AG04449 (cell line): ENCODE data around the gene CFAP20.

ENCODE experiments used
- CTCF ChIA-PET: fragments of 350-600 bp; formaldehyde crosslinking; extraction: SDS; loops from one replicate; lab custom pipeline; 2021; ENCODE audit warnings: antibody characterized with exemption; lab: Yijun Ruan, JAX
- POLR2A ChIA-PET: fragments of 400-600, 350-600 bp; formaldehyde crosslinking; extraction: SDS; loops from one replicate; lab custom pipeline; 2020; ENCODE audit warnings: antibody characterized with exemption, inconsistent platforms; lab: Yijun Ruan, JAX
- DNase-seq: peaks from one replicate; pipeline ENCODE4 v3.0.0-alpha.2; 2010; ENCODE audit warnings: low read depth, low spot score
- H3K4me3 ChIP-seq: 2 replicates; pipeline ENCODE4 v1.5.1; 2011; ENCODE audit warnings: low read depth, mild to moderate bottlenecking, control low read depth, low read length
- CTCF ChIP-seq: IDR thresholded peaks from one replicate; pipeline ENCODE4 v1.5.1; 2011; ENCODE audit warnings: mild to moderate bottlenecking, moderate library complexity, low read length, control low read depth, inconsistent platforms; ENCODE audit not compliant: insufficient read depth; ENCODE audit errors: missing control alignments

Gene CFAP20

GRCh38 chr16:58114827-58115825 lies 14.1 kb downstream of the CFAP20 start:
- CTCF ChIA-PET: interaction anchor here (1.2 kb wide), 1 partner anchor 12 kb away, joined by 5 read pairs; no protein-coding TSS in a partner anchor
- POLR2A ChIA-PET: no interaction called here
- no peak for TF ChIP-seq CTCF
- no peak overlapping the region for H3K4me3 ChIP-seq
- DNase-seq: no peak

- ChIA-PET CTCF (interaction anchor here (2.6 kb wide), 1 partner anchor 10 kb away, joined by 15 read pairs; no protein-coding TSS in a partner anchor), POLR2A (no interaction called here)
- H3K4me3 ChIP-seq: no peak overlapping the region
- DNase-seq: no peak
- no peak for TF ChIP-seq CTCF
Measured at GRCh38 chr16:58111302-58111627, 17.9 kb downstream of the CFAP20 start.

- no peak for TF ChIP-seq CTCF
- H3K4me3 ChIP-seq: no peak overlapping the region
- POLR2A ChIA-PET: no interaction called here
- CTCF ChIA-PET: interaction anchor here (0.6 to 2.6 kb wide), 4 partner anchors 11 to 89 kb away, joined by 3 to 15 read pairs (median 8); no protein-coding TSS in a partner anchor
- no peak for DNase-seq
Measured at GRCh38 chr16:58110571-58111301, 18.4 kb downstream of the CFAP20 start.

GRCh38 chr16:58109881-58110280 lies 19.3 kb downstream of the CFAP20 start:
- TF ChIP-seq CTCF: no peak
- ChIA-PET POLR2A (no interaction called here), CTCF (interaction anchor here (0.6 to 2.6 kb wide), 5 partner anchors 10 to 88 kb away, joined by 3 to 15 read pairs (median 5); no protein-coding TSS in a partner anchor)
- no peak for DNase-seq
- H3K4me3 ChIP-seq: no peak overlapping the region

- DNase-seq: no peak
- ChIA-PET POLR2A (no interaction called here), CTCF (interaction anchor here (1.1 to 2.6 kb wide), 4 partner anchors 10 to 88 kb away, joined by 3 to 15 read pairs (median 8); no protein-coding TSS in a partner anchor)
Measured at GRCh38 chr16:58109330-58109729, 19.9 kb downstream of the CFAP20 start.

More at GRCh38 chr16:58109330-58109729, 19.9 kb downstream of the CFAP20 start:
- TF ChIP-seq CTCF: no peak
- no peak overlapping the region for H3K4me3 ChIP-seq
